Tibial nerve (tissue), 4 donors: ENCODE data around the gene CUX1. TPM values are rescaled to one million over a fixed set of nuclear protein-coding genes. Genes with fewer than 3 reads are reported as not detected.
A peak's percentile ranks its signal among the peaks of the same experiment; 100 is the strongest.
"Not testable (repeated sequence)": the region's sequence is repeated elsewhere in the genome, so short reads cannot be mapped to it uniquely, and the experiment has no call there.

Source experiments
- DNase-seq, 2 donors: peaks; one replicate each; pipeline ENCODE4 v3.0.0-alpha.2; 2019; ENCODE audit warnings: low spot score in 2 of 2
- H3K27ac ChIP-seq, 4 donors: fragments of 200-600 bp; sonication (generic) in 3 of 4; one replicate each; pipeline ENCODE4 v1.5.1; 2017 to 2019; ENCODE audit warnings: mild to moderate bottlenecking in 1 of 4
- H3K27me3 ChIP-seq, 2 donors: fragments of 200-600 bp; sonication (generic) in 1 of 2; one replicate each; pipeline versions ENCODE4 v1.5.1 to v1.6.0; 2017 to 2019
- H3K36me3 ChIP-seq, 3 donors: fragments of 200-600 bp; sonication (generic); one replicate each; pipeline ENCODE4 v1.5.1; 2018 to 2019
- H3K4me1 ChIP-seq, 4 donors: fragments of 200-600 bp; sonication (generic) in 3 of 4; one replicate each; pipeline ENCODE4 v1.5.1; 2017 to 2019
- H3K4me3 ChIP-seq, 4 donors: fragments of 200-600 bp; sonication (generic) in 3 of 4; one replicate each; pipeline ENCODE4 v1.5.1; 2017 to 2019; ENCODE audit warnings: mild to moderate bottlenecking in 1 of 4, moderate library complexity in 1 of 4
- H3K9me3 ChIP-seq, 4 donors: fragments of 200-600 bp; sonication (generic) in 3 of 4; one replicate each; pipeline ENCODE4 v1.5.1; 2017 to 2019
- EP300 ChIP-seq, 2 donors: sonication (generic); formaldehyde crosslinking; IDR thresholded peaks; one replicate each; pipeline ENCODE4 v1.6.1; 2017; ENCODE audit warnings: antibody characterized with exemption in 2 of 2, mild to moderate bottlenecking in 1 of 2
- POLR2A ChIP-seq, 2 donors: fragments of 450-650 bp; IDR thresholded peaks; one replicate each; pipeline ENCODE4 v1.6.1; 2017; ENCODE audit warnings: antibody characterized with exemption in 2 of 2, mild to moderate bottlenecking in 2 of 2, moderate library complexity in 2 of 2
- WGBS, 2 donors: methylation state at CpG; one replicate each; pipeline ENCODE4 v1.1.5; 2018; 5-methylcytosine and 5-hydroxymethylcytosine counted together
- total RNA-seq, 4 donors: library from RNA; depleted of rRNA; stranded (reverse); fragments of >200 nt; gene quantifications; one replicate each; pipeline ENCODE4 v1.1.0, GENCODE V29; 2016
- TF ChIP-seq, protein P1 (sequence below), 5 experiments: fragments of 200-600 bp in 3 of 5; fragments of 450-650 bp in 2 of 5; sonication (generic) in 3 of 5; IDR thresholded peaks; one replicate each; pipeline ENCODE4 v1.5.1; 2016 to 2019; ENCODE audit warnings: antibody characterized with exemption in 5 of 5, mild to moderate bottlenecking in 3 of 5, moderate library complexity in 2 of 5

CUX1 gene
- total RNA-seq, 4 donors from 2014 or later = 74.5 to 104 (median 84.3) TPM

DNA sequence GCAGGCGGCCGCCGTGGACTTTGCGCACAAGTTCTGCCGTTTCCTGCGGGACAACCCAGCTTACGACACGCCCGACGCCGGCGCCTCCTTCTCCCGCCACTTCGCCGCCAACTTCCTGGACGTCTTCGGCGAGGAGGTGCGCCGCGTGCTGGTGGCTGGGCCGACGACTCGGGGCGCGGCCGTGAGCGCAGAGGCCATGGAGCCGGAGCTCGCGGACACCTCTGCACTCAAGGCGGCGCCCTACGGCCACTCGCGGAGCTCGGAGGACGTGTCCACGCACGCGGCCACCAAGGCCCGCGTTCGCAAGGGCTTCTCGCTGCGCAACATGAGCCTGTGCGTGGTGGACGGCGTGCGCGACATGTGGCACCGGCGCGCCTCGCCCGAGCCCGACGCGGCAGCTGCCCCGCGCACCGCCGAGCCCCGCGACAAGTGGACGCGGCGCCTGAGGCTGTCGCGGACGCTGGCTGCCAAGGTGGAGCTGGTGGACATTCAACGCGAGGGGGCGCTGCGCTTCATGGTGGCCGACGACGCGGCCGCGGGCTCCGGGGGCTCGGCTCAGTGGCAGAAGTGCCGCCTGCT is 483.3 kb downstream of the CUX1 start:
- Histone ChIP-seq H3K27ac (no peak overlapping the region), H3K27me3 (peaks cover 0 to 13% of the 10 kb centered on the region in 2 donors), H3K9me3 (no peaks in the 10 kb centered on the region), H3K4me3 (no peak overlapping the region), H3K36me3 (peaks cover 0 to 19% (median 0%) of the 10 kb centered on the region in 3 donors), H3K4me1 (peaks cover 0 to 7% (median 3%) of the 10 kb centered on the region in 4 donors)
- no peak for DNase-seq
- WGBS, 2 donors = 54 to 69% methylated on average over 49 to 84 of the region's 84 CpGs
- TF ChIP-seq POLR2A (IDR thresholded peaks at IDR 0.05) (no peak), EP300 (IDR thresholded peaks at IDR 0.05) (no peak)
- TF ChIP-seq, protein P1, sequence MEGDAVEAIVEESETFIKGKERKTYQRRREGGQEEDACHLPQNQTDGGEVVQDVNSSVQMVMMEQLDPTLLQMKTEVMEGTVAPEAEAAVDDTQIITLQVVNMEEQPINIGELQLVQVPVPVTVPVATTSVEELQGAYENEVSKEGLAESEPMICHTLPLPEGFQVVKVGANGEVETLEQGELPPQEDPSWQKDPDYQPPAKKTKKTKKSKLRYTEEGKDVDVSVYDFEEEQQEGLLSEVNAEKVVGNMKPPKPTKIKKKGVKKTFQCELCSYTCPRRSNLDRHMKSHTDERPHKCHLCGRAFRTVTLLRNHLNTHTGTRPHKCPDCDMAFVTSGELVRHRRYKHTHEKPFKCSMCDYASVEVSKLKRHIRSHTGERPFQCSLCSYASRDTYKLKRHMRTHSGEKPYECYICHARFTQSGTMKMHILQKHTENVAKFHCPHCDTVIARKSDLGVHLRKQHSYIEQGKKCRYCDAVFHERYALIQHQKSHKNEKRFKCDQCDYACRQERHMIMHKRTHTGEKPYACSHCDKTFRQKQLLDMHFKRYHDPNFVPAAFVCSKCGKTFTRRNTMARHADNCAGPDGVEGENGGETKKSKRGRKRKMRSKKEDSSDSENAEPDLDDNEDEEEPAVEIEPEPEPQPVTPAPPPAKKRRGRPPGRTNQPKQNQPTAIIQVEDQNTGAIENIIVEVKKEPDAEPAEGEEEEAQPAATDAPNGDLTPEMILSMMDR (IDR thresholded peaks at IDR 0.05) = peak in 1 of 5 experiments; percentile 13

GRCh38 chr7:102301367-102301766 is 483.9 kb downstream of the CUX1 start:
- H3K9me3 ChIP-seq = not testable (repeated sequence)
- 92 to 97% methylated on average over 13 to 14 of the region's 14 CpGs for WGBS, 2 donors

GRCh38 chr7:102302025-102302424 is 484.6 kb downstream of the CUX1 start:
- Histone ChIP-seq H3K9me3 (no peaks in the 10 kb centered on the region), H3K4me3 (no peak overlapping the region), H3K36me3 (peaks cover 0 to 19% (median 0%) of the 10 kb centered on the region in 3 donors), H3K4me1 (peaks cover 0 to 12% (median 9%) of the 10 kb centered on the region in 4 donors), H3K27me3 (peaks cover 0 to 13% of the 10 kb centered on the region in 2 donors), H3K27ac (no peak overlapping the region)
- WGBS, 2 donors = 77 to 94% methylated on average over 6 of the region's 6 CpGs
- TF ChIP-seq EP300 (IDR thresholded peaks at IDR 0.05) (no peak), POLR2A (IDR thresholded peaks at IDR 0.05) (no peak)
- TF ChIP-seq, protein P1 (IDR thresholded peaks at IDR 0.05) = no peak
- no peak for DNase-seq

More at GRCh38 chr7:102301367-102301766, 483.9 kb downstream of the CUX1 start:
- DNase-seq, H3K4me3 ChIP-seq, H3K27ac ChIP-seq, H3K4me1 ChIP-seq: not testable (repeated sequence)
- Histone ChIP-seq H3K27me3 (peaks cover 0 to 13% of the 10 kb centered on the region in 2 donors), H3K36me3 (peaks cover 0 to 19% (median 0%) of the 10 kb centered on the region in 3 donors)

- peaks cover 0 to 19% (median 15%) of the 10 kb centered on the region in 4 donors for H3K4me1 ChIP-seq
- H3K9me3 ChIP-seq = no peaks in the 10 kb centered on the region
- no peak overlapping the region for H3K4me3 ChIP-seq
- H3K36me3 ChIP-seq = peaks cover 0 to 26% (median 0%) of the 10 kb centered on the region in 3 donors
- no peak overlapping the region for H3K27ac ChIP-seq
- WGBS, 2 donors = 76 to 77% methylated on average over 8 to 12 of the region's 13 CpGs
- peaks cover 0 to 13% of the 10 kb centered on the region in 2 donors for H3K27me3 ChIP-seq
- no peak for TF ChIP-seq POLR2A (IDR thresholded peaks at IDR 0.05)
- no peak for TF ChIP-seq EP300 (IDR thresholded peaks at IDR 0.05)
- TF ChIP-seq, protein P1 (IDR thresholded peaks at IDR 0.05) = no peak
- no peak for DNase-seq
Observed at GRCh38 chr7:102303669-102304422, 486.4 kb downstream of the CUX1 start.

DNA sequence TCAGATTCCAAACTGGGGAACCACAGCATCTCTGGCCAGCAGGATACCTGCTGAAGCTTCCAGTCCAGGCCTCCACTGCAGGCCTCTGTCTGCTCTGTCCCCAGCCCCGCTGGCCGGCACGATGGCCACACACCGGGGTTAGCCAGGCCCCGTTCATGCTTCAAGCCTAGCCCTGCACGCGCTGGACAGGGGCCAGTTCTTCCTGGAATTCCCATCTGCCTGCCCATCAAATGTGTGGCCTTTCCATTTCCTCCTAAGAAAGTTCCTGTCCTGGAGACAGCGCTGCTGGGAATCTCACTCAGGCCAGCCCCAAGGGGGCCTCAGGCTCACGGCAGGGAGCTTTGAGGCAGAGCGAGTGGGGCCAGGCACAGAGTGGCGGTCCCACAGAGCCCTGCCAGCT is 487.2 kb downstream of the CUX1 start:
- H3K36me3 ChIP-seq = peaks cover 0 to 34% (median 0%) of the 10 kb centered on the region in 3 donors
- H3K4me3 ChIP-seq = no peak overlapping the region
- H3K9me3 ChIP-seq = no peaks in the 10 kb centered on the region
- peaks cover 0 to 19% (median 15%) of the 10 kb centered on the region in 4 donors for H3K4me1 ChIP-seq
- TF ChIP-seq, protein P1 (IDR thresholded peaks at IDR 0.05) = no peak
- TF ChIP-seq POLR2A (IDR thresholded peaks at IDR 0.05) (no peak), EP300 (IDR thresholded peaks at IDR 0.05) (no peak)
- 68 to 70% methylated on average over 9 to 11 of the region's 11 CpGs for WGBS, 2 donors
- no peak for DNase-seq
- no peak overlapping the region for H3K27ac ChIP-seq
- peaks cover 0 to 11% of the 10 kb centered on the region in 2 donors for H3K27me3 ChIP-seq
